SU-DHL-6 (cell line): ENCODE data around the gene GRIK1.

Experiments used
- EZH2phosphoT487 ChIP-seq: fragments of 200-600 bp; sonication (generic), shearing (Covaris generic); conservative IDR thresholded peaks from 2 replicates; pipeline ENCODE4 v1.6.1; 2018; ENCODE audit warnings: mild to moderate bottlenecking, antibody characterized with exemption, low read length, moderate library complexity, mixed read lengths
- TF ChIP-seq, protein P1 (sequence below): fragments of 200-600 bp; sonication (generic); IDR thresholded peaks from one replicate; pipeline ENCODE4 v1.5.1; 2017; ENCODE audit warnings: antibody characterized with exemption, mild to moderate bottlenecking, low read length, moderate library complexity; ENCODE audit not compliant: insufficient read depth, poor library complexity, severe bottlenecking

DNA sequence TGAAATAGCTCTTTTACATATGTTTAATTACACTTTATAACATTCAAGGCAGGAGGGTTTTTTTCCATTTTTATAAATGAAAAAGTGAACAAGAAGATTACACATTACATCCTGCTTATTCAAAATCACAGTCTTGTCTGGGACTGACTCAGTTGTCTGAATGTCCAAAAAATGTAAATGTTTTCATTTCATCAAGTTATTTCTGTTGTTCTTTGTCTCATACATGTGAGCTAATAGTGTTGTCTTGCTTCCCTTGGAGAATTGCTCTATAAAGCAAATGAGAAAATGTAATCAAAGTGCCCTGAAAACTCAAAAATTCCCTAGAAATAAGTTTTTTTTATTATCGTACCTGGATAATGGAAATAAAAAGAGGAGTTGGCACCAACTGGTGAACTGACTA lies 242.9 kb downstream of the GRIK1 start:
- TF ChIP-seq, protein P1, sequence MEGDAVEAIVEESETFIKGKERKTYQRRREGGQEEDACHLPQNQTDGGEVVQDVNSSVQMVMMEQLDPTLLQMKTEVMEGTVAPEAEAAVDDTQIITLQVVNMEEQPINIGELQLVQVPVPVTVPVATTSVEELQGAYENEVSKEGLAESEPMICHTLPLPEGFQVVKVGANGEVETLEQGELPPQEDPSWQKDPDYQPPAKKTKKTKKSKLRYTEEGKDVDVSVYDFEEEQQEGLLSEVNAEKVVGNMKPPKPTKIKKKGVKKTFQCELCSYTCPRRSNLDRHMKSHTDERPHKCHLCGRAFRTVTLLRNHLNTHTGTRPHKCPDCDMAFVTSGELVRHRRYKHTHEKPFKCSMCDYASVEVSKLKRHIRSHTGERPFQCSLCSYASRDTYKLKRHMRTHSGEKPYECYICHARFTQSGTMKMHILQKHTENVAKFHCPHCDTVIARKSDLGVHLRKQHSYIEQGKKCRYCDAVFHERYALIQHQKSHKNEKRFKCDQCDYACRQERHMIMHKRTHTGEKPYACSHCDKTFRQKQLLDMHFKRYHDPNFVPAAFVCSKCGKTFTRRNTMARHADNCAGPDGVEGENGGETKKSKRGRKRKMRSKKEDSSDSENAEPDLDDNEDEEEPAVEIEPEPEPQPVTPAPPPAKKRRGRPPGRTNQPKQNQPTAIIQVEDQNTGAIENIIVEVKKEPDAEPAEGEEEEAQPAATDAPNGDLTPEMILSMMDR, result no peak
- TF ChIP-seq EZH2phosphoT487, result no peak
